KMS-11 (cell line): ENCODE results near the gene SLC5A9.

Experiments used
- H2AFZ ChIP-seq: fragments of 200-600 bp; sonication (generic); 2 replicates; pipeline ENCODE4 v1.6.1; 2016; ENCODE audit warnings: antibody characterized with exemption, mixed run types, low read depth
- H3K27ac ChIP-seq: fragments of 200-600 bp; sonication (generic); 2 replicates; pipeline ENCODE4 v1.6.1; 2016; ENCODE audit warnings: mild to moderate bottlenecking, mixed run types
- H3K27me3 ChIP-seq: fragments of 200-600 bp; sonication (generic); 2 replicates; pipeline ENCODE4 v1.6.1; 2017; ENCODE audit warnings: mild to moderate bottlenecking, low read depth, mixed run types, moderate library complexity; ENCODE audit not compliant: insufficient read depth
- H3K36me3 ChIP-seq: fragments of 200-600 bp; sonication (generic); 2 replicates; pipeline ENCODE4 v1.6.1; 2017; ENCODE audit warnings: mild to moderate bottlenecking, mixed run types; ENCODE audit not compliant: insufficient read depth
- H3K4me1 ChIP-seq: fragments of 200-600 bp; sonication (generic); 2 replicates; pipeline ENCODE4 v1.6.1; 2016; ENCODE audit warnings: mild to moderate bottlenecking, low read depth, mixed run types; ENCODE audit not compliant: poor library complexity, severe bottlenecking
- H3K4me2 ChIP-seq: fragments of 200-600 bp; sonication (generic); 2 replicates; pipeline ENCODE4 v1.7.0; 2016; ENCODE audit warnings: mild to moderate bottlenecking, mixed run types
- H3K4me3 ChIP-seq: fragments of 200-600 bp; sonication (generic); IDR thresholded peaks from 2 replicates; pipeline ENCODE4 v1.6.1; 2017; ENCODE audit warnings: low read depth, low read length, mixed read lengths; ENCODE audit not compliant: insufficient read depth
- H3K79me2 ChIP-seq: fragments of 200-600 bp; sonication (generic); 2 replicates; pipeline ENCODE4 v1.6.1; 2016; ENCODE audit warnings: low read depth, mixed run types; ENCODE audit not compliant: insufficient read depth
- H3K9ac ChIP-seq: fragments of 200-600 bp; sonication (generic); 2 replicates; pipeline ENCODE4 v1.6.1; 2016; ENCODE audit warnings: mild to moderate bottlenecking, mixed run types
- H4K20me1 ChIP-seq: fragments of 200-600 bp; sonication (generic); 2 replicates; pipeline ENCODE4 v1.6.1; 2016; ENCODE audit warnings: mild to moderate bottlenecking, mixed run types; ENCODE audit not compliant: insufficient read depth
- TF ChIP-seq, protein P1 (sequence below): fragments of 200-600 bp; sonication (generic); conservative IDR thresholded peaks from 2 replicates; pipeline ENCODE4 v1.6.1; 2017; ENCODE audit warnings: low read depth, mild to moderate bottlenecking, antibody characterized with exemption, low read length, moderate library complexity, mixed read lengths

Gene SLC5A9

DNA sequence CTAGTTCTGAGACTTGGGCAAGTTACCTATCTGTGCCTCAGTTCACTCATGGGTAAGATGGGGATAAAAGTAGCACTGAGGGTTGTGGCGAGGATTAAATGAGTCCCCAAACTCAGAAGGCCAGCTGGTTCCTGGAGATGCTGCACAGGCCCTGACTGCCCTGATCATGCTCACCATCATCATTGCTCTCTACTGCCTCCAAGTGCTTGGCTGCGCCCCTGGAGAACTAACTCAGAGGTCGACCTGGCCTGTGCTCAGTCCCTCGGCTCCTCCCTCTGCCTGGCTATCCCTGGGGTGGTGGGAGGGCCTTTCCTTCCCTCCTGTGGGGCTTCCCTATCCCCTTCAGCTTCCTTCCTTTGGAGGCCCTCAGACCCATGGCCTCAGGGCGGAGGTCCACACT, 5.6 kb downstream of the SLC5A9 start:
- no peak overlapping the region for H2AFZ ChIP-seq
- no peak overlapping the region for H3K4me3 ChIP-seq
- TF ChIP-seq, protein P1, sequence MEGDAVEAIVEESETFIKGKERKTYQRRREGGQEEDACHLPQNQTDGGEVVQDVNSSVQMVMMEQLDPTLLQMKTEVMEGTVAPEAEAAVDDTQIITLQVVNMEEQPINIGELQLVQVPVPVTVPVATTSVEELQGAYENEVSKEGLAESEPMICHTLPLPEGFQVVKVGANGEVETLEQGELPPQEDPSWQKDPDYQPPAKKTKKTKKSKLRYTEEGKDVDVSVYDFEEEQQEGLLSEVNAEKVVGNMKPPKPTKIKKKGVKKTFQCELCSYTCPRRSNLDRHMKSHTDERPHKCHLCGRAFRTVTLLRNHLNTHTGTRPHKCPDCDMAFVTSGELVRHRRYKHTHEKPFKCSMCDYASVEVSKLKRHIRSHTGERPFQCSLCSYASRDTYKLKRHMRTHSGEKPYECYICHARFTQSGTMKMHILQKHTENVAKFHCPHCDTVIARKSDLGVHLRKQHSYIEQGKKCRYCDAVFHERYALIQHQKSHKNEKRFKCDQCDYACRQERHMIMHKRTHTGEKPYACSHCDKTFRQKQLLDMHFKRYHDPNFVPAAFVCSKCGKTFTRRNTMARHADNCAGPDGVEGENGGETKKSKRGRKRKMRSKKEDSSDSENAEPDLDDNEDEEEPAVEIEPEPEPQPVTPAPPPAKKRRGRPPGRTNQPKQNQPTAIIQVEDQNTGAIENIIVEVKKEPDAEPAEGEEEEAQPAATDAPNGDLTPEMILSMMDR, result no peak
- H3K27ac ChIP-seq, result no peak overlapping the region
- H3K9ac ChIP-seq, result no peak overlapping the region
- no peaks in the 10 kb centered on the region for H3K36me3 ChIP-seq
- H3K4me1 ChIP-seq, result no peaks in the 10 kb centered on the region
- H3K4me2 ChIP-seq, result no peak overlapping the region
- H3K79me2 ChIP-seq, result no peaks in the 10 kb centered on the region
- no peaks in the 10 kb centered on the region for H3K27me3 ChIP-seq
- H4K20me1 ChIP-seq, result no peaks in the 10 kb centered on the region

DNA sequence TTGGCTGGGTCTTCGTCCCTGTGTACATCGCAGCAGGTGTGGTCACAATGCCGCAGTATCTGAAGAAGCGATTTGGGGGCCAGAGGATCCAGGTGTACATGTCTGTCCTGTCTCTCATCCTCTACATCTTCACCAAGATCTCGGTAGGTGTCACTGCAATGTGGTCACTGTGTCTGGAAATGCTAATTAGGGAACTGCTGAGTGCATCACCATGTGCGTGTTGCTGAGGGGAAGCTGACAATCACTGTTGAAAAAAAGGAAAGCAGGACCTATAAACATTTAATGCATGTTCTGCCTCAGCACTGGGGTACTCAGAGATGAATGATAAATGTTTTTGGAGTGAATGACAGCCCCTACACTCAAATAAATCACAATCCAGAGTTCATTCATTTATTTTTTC, 6.8 kb downstream of the SLC5A9 start:
- TF ChIP-seq, protein P1, result no peak
- Histone ChIP-seq H3K27me3 (no peaks in the 10 kb centered on the region), H3K4me3 (no peak overlapping the region), H2AFZ (no peak overlapping the region), H3K79me2 (no peaks in the 10 kb centered on the region), H3K9ac (no peak overlapping the region), H3K36me3 (no peaks in the 10 kb centered on the region), H3K27ac (no peak overlapping the region), H3K4me2 (no peak overlapping the region), H4K20me1 (no peaks in the 10 kb centered on the region), H3K4me1 (no peaks in the 10 kb centered on the region)

DNA sequence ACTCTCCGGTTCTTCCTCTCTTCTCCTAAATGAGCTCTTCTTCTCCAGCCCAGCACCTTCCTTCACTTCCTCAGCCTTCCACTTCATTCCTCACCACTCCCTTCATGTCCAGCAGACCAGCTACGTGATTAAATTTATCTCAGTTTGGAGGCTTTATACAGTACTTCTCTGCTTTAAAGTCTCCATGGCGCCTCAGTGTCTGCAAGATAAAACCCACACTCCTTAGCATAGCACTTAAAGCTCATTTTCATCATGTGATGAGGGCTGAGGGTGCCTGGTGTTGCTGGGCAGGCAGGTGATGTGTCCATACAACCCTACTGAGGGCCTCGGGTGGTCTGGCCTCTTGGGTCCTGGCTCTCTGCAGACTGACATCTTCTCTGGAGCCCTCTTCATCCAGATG, 7.7 kb downstream of the SLC5A9 start:
- H2AFZ ChIP-seq, result no peak overlapping the region
- no peaks in the 10 kb centered on the region for H4K20me1 ChIP-seq
- no peak overlapping the region for H3K4me3 ChIP-seq
- H3K27me3 ChIP-seq, result no peaks in the 10 kb centered on the region
- H3K36me3 ChIP-seq, result no peaks in the 10 kb centered on the region
- TF ChIP-seq, protein P1, result no peak
- H3K4me1 ChIP-seq, result no peaks in the 10 kb centered on the region
- no peak overlapping the region for H3K27ac ChIP-seq
- no peaks in the 10 kb centered on the region for H3K79me2 ChIP-seq
- H3K9ac ChIP-seq, result no peak overlapping the region
- no peak overlapping the region for H3K4me2 ChIP-seq

DNA sequence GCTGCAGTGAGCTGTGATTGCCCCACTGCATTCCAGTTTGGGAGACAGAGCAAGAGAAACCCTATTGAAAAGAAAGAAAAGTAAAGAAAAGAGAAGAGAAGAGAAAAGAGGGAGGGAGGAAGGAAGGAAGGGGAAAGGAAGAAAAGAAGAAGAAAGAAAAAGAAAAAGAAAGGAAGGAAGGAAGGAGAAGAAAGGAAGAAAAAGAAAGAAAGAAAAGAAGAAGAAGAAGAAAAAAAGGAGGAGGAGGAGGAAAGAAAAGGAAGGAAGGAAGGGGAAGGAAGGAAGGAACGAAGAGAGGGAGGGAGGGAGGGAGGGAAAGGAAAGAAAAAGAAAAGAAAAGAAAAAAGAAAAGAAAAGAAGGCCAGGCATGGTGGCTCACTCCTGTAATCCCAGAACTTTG, 10.2 kb downstream of the SLC5A9 start:
- Histone ChIP-seq H3K27ac (no peak overlapping the region), H3K4me2 (no peak overlapping the region), H4K20me1 (no peaks in the 10 kb centered on the region), H3K27me3 (no peaks in the 10 kb centered on the region), H3K36me3 (no peaks in the 10 kb centered on the region), H3K79me2 (no peaks in the 10 kb centered on the region), H3K4me1 (no peaks in the 10 kb centered on the region), H3K4me3 (no peak overlapping the region), H2AFZ (no peak overlapping the region), H3K9ac (no peak overlapping the region)
- TF ChIP-seq, protein P1, result no peak
